Hypothalamus (tissue), 51 donors: Measurements from ENCODE around the gene BRAT1.
"Not testable (repeated sequence)": the region's sequence is repeated elsewhere in the genome, so short reads cannot be mapped to it uniquely, and the experiment has no call there.

ENCODE experiments used
- DNase-seq, 51 donors: peaks; one replicate each; lab custom pipeline; 2025; lab: John Stamatoyannopoulos, UW

The BRAT1 gene

DNA sequence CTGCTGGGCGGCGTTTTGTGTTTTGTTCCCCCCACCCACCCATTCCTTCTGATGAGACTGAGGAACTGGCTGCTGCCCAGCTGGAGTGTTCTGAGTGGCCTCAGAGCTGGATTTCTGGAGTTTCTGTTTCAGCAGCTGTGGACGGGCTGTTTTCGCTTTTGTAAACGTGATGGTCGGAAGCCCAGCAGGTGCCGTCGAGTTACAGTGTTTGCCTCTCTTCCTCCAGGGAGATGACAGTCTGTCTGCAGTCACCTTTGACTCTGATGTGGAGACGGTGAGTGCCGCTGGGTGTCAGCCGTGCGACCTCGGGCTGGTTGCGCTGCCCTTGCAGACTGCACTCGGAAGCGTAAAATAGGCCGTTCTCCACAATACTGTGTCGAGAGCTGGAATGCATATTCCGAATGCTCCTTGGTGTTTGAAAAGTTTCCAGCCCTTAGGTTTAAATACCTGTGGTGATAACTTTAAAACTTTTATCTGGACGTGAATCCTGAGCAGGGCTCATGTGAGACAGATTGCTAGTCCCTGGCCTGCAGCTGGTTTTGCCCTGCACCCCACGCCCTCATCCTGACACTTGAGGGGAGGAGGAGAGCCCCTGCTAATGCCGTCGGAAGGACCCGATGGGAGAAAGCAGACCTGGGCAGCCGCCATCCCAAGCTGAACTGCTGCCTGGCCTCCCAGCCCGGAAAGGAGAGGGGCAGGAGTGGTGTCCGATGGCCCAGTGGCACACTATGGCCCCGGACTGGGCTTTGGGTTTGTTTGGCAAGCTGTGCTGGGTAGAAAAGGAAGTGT lies 11.8 kb upstream of the BRAT1 start:
- DNase-seq, result peak in 15 of 51 donors; percentile 14 to 72 (median 26)

DNA sequence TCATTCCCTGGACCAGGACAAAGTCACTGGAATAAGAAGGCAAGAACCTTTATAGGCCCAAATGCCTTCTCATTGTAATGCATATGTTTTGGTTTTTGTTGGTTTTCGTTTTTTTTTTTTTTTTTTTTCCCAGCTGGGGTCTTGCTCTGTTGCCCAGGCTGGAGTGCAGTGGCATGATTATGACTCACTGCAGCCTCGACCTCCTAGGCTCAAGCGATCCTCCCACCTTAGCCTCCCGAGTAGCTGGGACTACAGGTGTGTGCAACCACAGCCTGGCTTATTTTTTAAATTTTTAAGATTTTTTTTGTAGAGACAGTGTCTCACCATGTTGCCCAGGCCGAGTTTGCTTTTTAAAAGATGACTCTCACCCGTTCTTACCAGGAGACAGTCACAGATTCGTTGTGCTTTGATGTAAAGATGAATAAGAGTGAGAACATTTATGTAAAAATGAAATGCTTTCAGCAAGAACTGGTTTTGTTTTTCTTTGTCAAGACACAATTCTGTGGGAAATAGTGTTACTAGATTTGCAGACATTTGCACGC lies 11.1 kb upstream of the BRAT1 start:
- no peak for DNase-seq

DNA sequence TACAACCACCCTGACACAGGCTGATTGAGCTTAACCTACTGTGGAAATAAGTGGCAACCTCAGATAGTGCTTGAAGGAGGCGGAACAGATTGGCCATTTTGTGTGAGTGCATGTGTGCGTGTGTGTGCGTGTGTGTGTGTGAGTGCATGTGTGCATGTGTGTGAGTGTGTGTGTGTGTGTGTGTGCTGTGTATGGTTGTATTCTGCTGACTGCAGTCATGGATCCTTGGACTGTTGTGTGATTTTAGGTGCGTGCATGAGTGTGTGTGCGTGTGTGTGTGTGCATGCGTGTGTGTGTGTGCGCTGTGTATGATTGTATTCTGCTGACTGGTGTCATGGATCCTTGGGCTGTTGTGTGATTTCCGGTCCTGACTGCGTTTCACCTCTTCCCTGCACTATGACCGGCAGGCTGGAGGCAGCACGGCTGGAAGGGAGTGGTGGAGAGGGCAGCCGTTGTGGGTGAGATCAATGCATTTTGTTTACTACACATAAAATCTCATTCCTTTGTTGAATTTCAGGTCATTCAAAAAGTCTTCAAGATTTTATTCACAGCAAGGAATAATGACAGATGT lies 9.7 kb upstream of the BRAT1 start:
- no peak for DNase-seq

DNA sequence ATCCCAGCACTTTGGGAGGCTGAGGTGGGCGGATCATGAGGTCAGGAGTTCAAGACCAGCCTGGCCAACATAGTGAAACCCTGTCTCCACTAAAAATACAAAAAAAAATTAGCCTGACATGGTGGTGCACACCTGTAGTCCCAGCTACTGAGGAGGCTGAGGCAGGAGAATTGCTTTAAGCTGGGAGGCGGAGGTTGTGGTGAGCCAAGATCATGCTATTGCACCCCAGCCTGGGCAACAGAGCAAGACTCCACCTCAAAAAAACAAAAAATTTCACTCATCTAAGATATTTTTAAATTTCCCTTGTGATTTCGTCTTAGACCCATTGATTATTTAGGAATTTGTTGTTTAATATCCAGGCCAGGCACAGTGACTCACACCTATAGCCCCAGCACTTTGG lies 8.6 kb upstream of the BRAT1 start:
- not testable (repeated sequence) for DNase-seq

DNA sequence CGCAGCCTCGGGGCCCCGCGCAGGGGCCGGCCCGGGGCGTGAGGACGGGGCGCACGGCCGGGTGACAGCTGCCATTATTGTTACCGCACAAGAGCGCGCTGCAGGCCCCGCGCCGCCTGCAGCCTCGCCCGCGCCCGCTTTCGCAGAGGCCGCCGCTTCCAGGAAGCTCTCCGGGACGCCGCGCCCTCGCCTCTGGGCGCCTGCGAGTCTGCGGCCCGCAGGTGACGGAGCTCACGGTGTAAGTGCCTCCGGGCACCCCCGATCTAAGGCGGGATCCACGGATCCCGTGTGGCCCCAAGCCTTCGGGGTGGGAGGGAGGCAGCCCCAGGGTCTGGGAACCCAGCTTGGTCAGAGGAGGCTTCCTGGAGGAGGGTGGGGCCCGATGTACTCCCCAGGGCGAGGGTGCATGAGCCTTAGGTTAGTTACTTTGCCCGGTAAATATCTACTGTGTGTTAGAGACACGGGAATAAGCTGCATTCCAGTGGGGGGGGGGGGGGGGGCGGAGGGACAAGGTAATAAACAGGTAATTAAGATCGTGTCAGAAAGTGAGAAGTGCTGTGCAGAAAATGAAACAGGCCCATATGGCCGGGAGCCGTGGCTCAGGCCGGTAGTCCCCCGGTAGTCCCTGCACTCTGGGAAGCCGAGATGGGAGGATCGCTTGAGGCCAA lies 4.1 kb upstream of the BRAT1 start:
- DNase-seq, result no peak

DNA sequence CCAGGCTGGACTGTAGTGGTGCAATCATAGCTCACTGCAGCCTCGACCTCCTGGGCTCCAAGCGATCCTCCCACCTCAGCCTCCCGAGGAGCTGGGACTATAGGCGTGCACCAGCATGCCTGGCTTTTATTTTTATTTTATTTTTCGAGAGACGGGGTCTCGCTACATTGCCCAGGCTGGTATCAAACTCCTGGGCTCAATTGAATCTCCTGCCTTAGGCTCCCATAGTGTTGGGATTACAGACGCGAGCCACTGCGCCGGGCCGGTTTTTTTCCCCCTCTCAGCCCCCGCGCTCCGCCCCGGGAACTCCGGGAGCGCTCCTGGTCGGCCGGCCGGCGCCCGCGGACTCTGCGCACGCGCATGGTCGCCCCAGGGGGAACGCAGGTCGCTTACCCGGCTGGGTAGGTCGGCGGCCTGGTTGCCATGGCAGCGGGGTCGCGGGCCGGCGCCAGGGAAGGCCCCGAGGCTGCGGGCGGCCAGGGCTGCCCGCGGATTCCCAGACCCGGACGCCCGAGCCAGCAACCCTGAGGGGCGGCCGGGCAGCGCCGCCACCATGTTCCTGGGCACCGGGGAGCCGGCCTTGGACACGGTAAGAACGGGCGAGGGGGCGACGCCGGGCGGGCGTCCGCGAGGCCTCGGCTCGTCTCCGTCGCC lies 3.4 kb upstream of the BRAT1 start, which contains the start of gene IQCE:
Gene IQCE, plus strand, starts transcription at position 351 of the 654 bp plus-strand sequence. Its CDS starts 203 bp downstream, at position 554.
- DNase-seq, result peak; percentile 22 to 96 (median 86)

DNA sequence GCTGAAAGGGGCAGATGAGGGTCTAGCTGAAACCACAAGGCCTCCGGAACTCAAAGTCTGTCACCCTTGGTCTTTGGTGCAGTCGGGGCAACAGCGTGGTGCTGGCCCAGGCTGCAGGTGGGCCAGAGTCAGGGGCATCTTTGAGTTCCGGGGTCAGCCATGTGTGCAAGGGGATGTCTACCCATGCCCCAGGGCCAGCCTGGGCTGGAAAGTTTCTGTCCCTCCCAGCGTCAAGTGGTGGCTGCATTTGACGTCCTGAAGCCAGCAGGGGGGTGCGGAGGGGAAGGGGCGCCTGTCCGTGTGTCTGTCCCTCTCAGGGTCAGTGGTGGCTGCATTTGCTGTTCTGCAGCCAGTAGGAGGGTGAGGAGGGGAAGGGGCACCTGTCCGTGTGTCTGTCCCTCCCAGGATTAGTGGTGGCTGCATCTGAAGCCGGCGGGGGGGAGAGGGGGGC lies 638 bp downstream of the BRAT1 start:
- DNase-seq, result no peak

DNA sequence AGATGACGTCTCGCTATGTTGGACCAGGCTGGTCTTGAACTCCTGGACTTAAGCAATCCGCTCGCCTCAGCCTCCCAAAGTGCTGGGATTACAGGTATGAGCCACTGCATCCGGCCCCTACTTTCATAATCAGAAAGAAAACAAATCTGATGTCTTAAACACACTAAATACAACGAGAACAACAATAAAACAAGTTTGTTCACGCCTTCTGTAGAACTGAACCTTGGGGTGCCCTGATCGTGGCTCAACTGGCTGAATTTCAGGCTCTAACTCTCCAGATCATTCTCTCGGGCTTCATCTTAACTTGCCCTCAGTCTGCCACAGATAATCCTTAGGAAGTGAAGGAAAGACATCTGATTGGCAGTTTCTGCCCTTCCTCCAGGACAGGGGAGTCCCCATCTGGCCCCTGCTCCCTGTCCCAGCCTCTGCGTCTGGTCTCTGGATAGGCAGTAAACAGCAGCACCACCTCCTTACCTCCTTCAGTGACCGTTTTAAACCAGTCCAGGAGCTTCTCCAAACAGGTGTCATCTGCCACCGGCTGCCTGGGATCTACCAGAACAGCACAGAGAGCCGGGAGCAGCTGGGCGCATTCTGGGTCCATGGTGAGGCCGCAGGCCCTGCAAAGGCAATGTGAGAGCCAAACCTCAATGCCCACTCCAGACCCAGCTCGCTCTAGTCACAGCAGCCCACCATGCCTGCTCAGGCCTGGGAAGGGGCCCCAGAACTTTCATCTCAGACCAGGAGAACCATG lies 1.3 kb downstream of the BRAT1 start:
- DNase-seq, result no peak

DNA sequence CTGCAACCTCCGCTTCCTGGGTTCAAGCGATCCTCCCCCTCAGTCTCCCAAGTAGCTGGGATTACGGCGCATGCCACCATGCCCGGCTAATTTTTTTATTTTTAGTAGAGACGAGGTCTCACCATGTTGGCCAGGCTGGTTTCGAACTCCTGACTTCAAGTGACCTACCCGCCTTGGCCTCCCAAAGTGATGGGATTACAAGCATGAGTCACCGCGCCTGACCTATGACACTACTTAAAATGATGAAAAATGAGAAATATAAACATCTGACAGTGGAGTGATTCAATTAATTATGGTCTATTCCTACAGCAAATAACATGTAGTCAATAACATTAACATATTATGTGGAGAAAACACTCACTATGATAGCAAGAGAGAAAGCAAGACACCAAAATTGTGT lies 2.2 kb downstream of the BRAT1 start:
- DNase-seq, result no peak

DNA sequence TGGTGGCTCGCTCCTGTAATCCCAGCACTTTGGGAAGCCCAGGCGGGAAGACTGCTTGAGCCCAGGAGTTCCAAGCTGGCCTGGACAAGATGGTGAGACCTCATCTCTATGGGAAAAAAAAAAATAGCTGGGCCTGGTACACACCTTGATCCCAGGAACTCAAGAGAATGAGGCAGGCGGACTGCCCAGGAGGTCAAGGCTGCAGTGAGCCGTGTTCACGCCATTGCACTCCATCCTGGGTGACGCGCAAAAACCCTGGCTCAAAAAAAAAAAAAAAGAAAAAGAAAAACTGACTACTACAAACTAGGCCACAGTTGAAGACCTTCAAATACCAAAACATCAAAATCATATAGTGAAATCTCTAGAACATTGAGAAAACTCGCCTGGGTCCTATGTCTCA lies 3.9 kb downstream of the BRAT1 start:
- no peak for DNase-seq

DNA sequence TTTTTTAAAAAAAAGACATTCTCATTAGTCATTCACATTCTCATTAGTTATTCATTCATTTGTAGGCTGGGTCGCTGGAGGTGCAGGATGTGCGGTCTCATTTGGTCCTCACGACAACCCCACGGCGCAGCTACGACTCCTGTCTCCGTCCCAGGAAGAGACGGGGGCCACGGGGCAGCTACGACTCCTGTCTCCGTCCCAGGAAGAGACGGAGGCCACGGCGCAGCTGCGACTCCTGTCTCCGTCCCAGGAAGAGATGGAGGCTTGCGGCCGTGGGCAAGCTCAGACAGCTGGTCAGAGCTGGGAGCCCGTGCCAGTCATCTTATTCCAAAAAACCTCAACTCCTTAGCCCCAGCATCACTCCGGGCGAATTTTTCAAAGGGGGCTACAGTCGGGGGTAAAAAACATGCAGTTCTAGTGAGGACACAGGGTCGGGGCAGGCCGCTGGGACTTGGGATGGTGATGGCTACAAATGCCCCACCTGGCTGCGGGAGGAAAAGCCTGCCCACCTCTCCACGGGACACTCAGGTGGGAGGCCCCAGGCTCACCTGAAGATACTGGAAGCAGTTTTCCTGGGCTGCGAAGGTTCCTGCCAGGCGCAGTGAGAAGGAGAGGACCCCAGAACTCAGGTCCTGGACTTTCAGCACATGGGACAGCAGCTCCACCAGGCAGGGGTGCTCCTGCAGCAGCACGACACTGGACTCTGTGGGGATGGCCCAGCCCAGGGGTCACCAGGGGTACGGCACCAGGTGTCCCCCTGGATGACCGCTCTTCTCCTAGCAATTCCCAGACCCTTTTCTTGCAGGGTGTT lies 8.3 kb downstream of the BRAT1 start:
- DNase-seq, result no peak

DNA sequence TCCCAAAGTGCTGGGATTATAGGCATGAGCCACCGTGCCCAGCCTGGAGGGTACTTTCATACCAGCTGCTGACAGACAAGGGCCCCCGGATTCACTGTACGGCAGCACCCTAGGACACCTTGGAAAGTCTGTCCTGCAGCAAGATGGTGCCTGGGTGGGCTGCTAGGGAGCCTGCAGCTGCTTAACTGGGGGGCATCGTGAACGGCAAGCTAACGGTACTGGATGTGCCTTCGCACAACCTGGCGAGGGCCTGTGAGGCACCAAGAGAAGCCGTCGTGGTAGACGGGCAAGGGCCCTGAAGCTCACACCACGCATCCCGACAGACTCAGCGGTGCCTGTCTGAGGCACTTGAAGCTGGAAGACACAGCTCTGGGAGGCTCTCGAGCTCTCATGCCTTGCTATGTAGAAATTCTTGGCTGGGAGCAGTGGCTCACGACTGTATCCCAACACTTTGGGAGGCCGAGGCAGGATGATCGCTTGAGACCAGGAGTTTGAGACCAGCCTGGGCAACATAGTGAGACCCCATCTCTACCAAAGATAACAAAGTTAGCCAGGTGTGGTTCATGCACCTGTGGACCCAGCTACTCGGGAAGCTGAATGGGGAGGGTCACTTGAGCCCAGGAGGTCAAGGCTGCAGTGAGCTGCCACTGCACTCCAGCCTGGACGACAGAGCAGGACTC lies 9.4 kb downstream of the BRAT1 start:
- no peak for DNase-seq

DNA sequence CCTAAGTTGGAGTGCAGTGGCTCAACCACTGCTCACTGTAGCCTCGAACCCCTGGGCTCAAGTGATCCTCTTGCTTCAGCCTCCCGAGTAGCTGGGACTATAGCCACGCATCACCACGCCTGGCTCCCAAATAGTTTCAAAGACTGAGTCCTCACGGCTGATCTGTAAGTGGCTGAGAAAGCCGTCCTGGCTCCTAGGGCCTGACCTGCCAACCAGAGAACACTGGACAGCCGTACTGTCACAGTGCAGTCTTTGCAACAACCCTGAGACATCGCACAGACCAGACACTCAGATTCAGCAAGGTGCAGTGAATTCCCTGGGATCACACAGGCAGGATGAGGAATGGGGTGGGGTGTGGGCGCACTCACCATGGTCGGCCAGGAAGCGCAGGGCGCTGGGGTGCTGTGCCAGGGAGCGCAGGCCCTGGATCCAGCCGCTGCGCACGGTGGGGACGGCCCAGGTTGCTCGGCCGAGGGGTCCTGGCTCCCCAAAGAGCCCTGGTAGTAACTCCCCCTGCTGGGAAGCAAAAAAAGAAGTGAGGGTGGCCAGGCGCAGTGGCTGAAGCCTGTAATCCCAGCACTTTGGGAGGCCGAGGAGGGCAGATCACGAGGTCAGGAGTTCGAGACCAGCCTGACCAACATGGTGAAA lies 10.7 kb downstream of the BRAT1 start:
- DNase-seq, result no peak

DNA sequence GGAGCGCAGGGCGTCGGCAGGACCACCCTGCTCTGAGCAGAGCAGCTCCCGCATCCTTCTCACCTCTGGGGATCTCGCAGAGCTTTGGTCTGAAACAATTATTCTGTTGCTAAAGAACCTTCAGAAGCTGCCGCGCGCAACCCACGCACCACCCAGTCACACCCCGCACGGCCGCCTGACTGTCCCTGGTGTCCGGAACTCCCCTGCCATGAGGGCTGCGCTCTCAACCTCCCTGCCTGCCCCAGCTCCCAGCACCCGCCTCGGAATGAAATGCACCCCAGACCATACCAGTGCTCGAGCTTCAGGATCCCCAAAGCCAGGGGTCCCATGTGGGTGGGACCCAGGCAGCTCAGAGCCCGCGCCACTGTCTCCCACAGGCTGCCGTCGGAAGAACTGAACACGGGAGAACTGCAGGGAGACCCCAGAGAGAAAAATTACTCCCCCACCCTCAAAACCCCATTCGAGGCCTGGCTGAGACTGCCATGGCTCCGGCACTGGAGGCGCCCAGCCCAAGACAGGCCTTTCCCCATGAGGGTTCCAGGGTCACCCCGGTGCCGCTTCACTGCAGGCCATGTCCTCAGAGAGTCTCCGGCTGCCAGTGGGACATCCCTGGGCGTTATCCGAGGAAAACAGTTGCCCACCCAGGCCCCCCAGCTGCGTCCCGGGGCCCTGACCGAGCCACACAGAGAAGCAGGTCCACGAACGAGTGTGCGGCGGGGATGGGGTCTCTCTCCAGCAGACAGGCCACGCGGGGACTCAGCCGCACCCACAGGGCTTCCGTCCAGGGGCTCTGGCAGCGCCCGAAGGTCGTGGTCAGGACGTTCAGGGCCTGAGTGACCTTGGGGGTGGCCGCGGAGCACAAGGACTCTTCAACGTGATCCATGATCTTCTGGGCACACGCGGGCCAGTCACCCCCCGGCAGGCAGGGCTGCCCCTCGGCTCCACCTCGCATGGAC lies 12.1 kb downstream of the BRAT1 start:
- no peak for DNase-seq

DNA sequence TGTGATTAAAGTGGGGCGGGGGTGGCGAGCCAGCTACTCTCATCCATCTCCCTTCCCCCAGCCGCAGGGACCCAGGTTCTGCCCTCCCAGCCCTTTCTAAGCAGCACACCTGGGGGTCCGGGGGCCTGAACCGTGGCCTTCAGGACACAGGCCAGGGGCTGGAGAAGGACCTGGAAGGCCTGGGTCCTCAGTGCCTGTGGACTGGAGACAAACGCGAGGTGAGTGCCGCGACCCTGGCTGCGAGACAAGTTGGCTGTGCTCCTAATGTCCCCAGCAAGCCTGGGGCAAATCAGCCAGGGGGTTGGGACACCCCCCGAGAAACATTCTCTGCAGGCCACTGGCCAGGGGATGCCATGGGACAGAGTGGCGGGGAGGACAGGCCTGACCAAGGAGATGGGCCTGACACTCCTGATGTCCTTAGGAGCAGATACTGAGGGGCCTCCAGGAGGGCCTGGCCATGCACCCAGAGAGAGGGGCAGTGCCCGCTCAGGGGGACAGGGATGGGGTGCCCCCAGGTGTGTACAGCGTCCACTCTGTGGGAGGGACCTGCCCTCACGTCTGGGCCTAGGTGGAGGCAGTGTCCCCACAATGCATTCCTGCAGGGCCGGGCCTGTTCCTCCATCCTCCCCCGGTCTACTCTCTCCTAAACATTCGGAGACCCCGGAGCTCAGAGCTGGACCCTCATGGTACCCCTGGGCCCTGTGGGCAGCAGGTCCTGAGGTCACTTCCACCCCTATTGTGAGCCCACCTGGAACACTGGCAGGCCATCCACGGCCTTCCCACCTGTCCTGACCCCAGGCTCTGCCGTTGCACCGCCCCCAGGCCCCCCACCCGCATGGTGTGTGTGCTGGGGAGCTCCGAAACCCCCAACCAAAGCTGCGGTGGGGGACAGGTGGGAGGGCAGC lies 13.1 kb downstream of the BRAT1 start:
- DNase-seq, result no peak
